Myocyte (in vitro differentiated cells): ENCODE measurements around the gene TEX35. TPM values are rescaled to one million over a fixed set of nuclear protein-coding genes. Genes with fewer than 3 reads are reported as not detected.

Experiments
- total RNA-seq: library from RNA; depleted of rRNA; stranded (reverse); fragments of >200 nt; gene quantifications from 2 replicates; pipeline ENCODE4 v1.2.3, GENCODE V29; 2014

The TEX35 gene
- total RNA-seq, 1 donor from 2014 or later = not detected

Other genes starting within 250 kb of the TEX35 start
- not detected in 2 replicates for gene CLEC20A, start 16.1 kb upstream of the TEX35 start, total RNA-seq
- gene RALGPS2, start 212.1 kb downstream of the TEX35 start, total RNA-seq = 43.1 and 44.0 TPM in 2 replicates